Mucosa of descending colon (tissue), 3 donors: ENCODE data around the gene PFKFB2. TPM values are rescaled to one million over a fixed set of nuclear protein-coding genes. Genes with fewer than 3 reads are reported as not detected.
A peak's percentile ranks its signal among the peaks of the same experiment; 100 is the strongest.

Source experiments
- ATAC-seq: fragments of 200-7000 bp; cut with Tn5 transposase; one replicate; pipeline ENCODE4 v1.9.1; 2020; ENCODE audit warnings: mild to moderate bottlenecking, moderate library complexity
- DNase-seq, 3 donors: peaks; one replicate each; pipeline ENCODE4 v3.0.0-alpha.2; 2020
- H3K36me3 ChIP-seq: fragments of 200-600 bp; one replicate; pipeline ENCODE4 v1.8.0; 2021; ENCODE audit warnings: low read depth, mild to moderate bottlenecking
- H3K4me1 ChIP-seq: fragments of 200-600 bp; one replicate; pipeline ENCODE4 v1.8.0; 2021; ENCODE audit warnings: low read depth, mild to moderate bottlenecking
- H3K4me3 ChIP-seq: fragments of 200-600 bp; one replicate; pipeline ENCODE4 v1.8.0; 2021; ENCODE audit warnings: mild to moderate bottlenecking
- H3K9me3 ChIP-seq: fragments of 200-600 bp; one replicate; pipeline ENCODE4 v1.8.0; 2021; ENCODE audit warnings: mild to moderate bottlenecking
- CTCF ChIP-seq: fragments of 200-600 bp; IDR thresholded peaks from one replicate; pipeline ENCODE4 v1.8.0; 2022; ENCODE audit warnings: antibody characterized with exemption, mild to moderate bottlenecking
- intact Hi-C, 2 donors: fragments of 100-400 bp; cut with DNase I in 1 of 2; cut with micrococcal nuclease in 1 of 2; formaldehyde crosslinking; loops; one replicate each; pipeline versions ENCODE4 v1.11.0 to v1.11.1; 2022; cut with DNase I, micrococcal nuclease
- total RNA-seq, 3 donors: library from RNA; stranded (reverse); fragmentation: NEBNext Ultra II Directional in 2 of 3; extraction: Animal tissue kit (Norgen Biotek cat#: 25700) in 2 of 3; gene quantifications; one replicate each; pipeline versions ENCODE4 v1.2.1 to v1.2.4, GENCODE V29; 2021 to 2023
- donor health status: DM: no; HTN: no; CAD: no; lungs with moderate emphysema.
- donor health status: DM: no; HTN: no; CAD: no.
- donor health status: DM: no; HTN: yes; CAD: no.

Gene PFKFB2
- total RNA-seq, 3 donors from 2014 or later: 45.1 to 118 (median 90.2) TPM

- DNase-seq (peak in 1 of 3 donors; percentile 35), ATAC-seq (no peak)
- no peaks in the 10 kb centered on the region for H3K36me3 ChIP-seq
- H3K9me3 ChIP-seq: no peaks in the 10 kb centered on the region
- no peak for TF ChIP-seq CTCF
- H3K4me3 ChIP-seq: no peak overlapping the region
- intact Hi-C loops: loop anchor here in 1 of 2 donors (5.0 kb wide), 1 partner anchor 313 kb away; no protein-coding TSS in a partner anchor
- H3K4me1 ChIP-seq: peaks cover 6% of the 10 kb centered on the region
These were observed 36.7 kb downstream of the PFKFB2 start for GRCh38 chr1:207089627-207090355.

GRCh38 chr1:207091200-207091908, 38.3 kb downstream of the PFKFB2 start:
- H3K4me3 ChIP-seq: no peak overlapping the region
- intact Hi-C loops: no loop called here
- H3K36me3 ChIP-seq: no peaks in the 10 kb centered on the region
- peaks cover 6% of the 10 kb centered on the region for H3K4me1 ChIP-seq
- no peak for TF ChIP-seq CTCF
- H3K9me3 ChIP-seq: no peaks in the 10 kb centered on the region
- no peak for ATAC-seq
- DNase-seq: no peak

- TF ChIP-seq CTCF: no peak
- H3K9me3 ChIP-seq: no peaks in the 10 kb centered on the region
- H3K4me3 ChIP-seq: no peak overlapping the region
- intact Hi-C loops: no loop called here
- peaks cover 6% of the 10 kb centered on the region for H3K4me1 ChIP-seq
- H3K36me3 ChIP-seq: no peaks in the 10 kb centered on the region
- ATAC-seq (no peak), DNase-seq (no peak)
These were observed 40.9 kb downstream of the PFKFB2 start for GRCh38 chr1:207093944-207094343.

GRCh38 chr1:207097871-207098324, 44.8 kb downstream of the PFKFB2 start:
- peak; percentile 29 for ATAC-seq
- H3K4me1 ChIP-seq: no peaks in the 10 kb centered on the region
- H3K36me3 ChIP-seq: no peaks in the 10 kb centered on the region
- intact Hi-C loops: no loop called here
- no peak overlapping the region for H3K4me3 ChIP-seq
- TF ChIP-seq CTCF: no peak
- no peak for DNase-seq
- H3K9me3 ChIP-seq: no peaks in the 10 kb centered on the region

- no peak for ATAC-seq
- no peak overlapping the region for H3K4me3 ChIP-seq
- H3K9me3 ChIP-seq: no peaks in the 10 kb centered on the region
- no peak for DNase-seq
- no peak for TF ChIP-seq CTCF
- intact Hi-C loops: no loop called here
- H3K36me3 ChIP-seq: no peaks in the 10 kb centered on the region
- no peaks in the 10 kb centered on the region for H3K4me1 ChIP-seq
These were observed 48.6 kb downstream of the PFKFB2 start for GRCh38 chr1:207101720-207102119.
